Testis (tissue), 2 donors: Measurements from ENCODE around the gene PLEK2.

Experiments
- CTCF ChIP-seq, 3 experiments: fragments of 450-650 bp in 2 of 3; fragments of 200-600 bp in 1 of 3; sonication (generic) in 1 of 3; IDR thresholded peaks; one replicate each; pipeline ENCODE4 v1.5.1; 2016 to 2019; ENCODE audit warnings: antibody characterized with exemption in 3 of 3, mild to moderate bottlenecking in 2 of 3, moderate library complexity in 1 of 3
- POLR2A ChIP-seq: fragments of 450-650 bp; IDR thresholded peaks from one replicate; pipeline ENCODE4 v1.6.1; 2017; ENCODE audit warnings: antibody characterized with exemption, mild to moderate bottlenecking, moderate library complexity

DNA sequence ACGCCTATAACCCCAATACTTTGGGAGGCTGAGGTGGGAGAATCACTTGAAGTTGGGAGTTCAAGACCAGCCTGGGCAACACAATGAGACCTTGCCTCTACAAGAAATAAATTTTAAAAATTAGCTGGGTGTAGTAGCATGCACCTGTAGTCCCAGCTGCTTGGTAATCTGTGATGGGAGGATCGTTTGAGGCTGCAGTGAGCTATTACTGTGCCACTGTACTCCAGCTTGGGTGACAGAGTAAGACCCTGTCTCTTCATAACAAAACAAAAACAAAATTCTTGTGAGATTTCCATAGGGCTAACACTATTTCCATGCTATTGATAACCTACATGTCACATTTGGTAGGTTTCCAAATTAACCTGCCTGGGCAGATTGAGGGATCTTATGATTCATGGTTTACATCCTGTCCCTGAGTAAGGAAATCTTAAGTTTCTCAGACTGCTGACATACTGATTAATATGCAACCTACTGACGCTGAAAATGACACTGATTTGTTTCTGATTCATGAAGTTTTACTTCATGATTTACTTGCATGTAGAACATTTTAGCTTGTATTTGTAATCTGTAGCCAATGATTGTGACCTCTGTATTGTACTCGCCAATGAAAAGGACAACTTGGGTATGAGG lies 68.2 kb downstream of the PLEK2 start:
- TF ChIP-seq POLR2A (no peak), CTCF (IDR thresholded peaks at IDR 0.05) (no peak)
